Activated T-helper 9 cell treated with anti-CD3 and anti-CD28 coated beads, Interleukin-2, amount 50 U/mL, for 16 hours (primary cell): Measurements from ENCODE around the gene MAPK1.
A peak's percentile ranks its signal among the peaks of the same experiment; 100 is the strongest.
"Not testable (repeated sequence)": the region's sequence is repeated elsewhere in the genome, so short reads cannot be mapped to it uniquely, and the experiment has no call there.

Experiments used
- DNase-seq: peaks from one replicate; pipeline ENCODE4 v3.0.0-alpha.2; 2020; ENCODE audit warnings: low read depth

Gene MAPK1

GRCh38 chr22:21818487-21819182 is 48.8 kb downstream of the MAPK1 start:
- no peak for DNase-seq

- not testable (repeated sequence) for DNase-seq
Observed at GRCh38 chr22:21817497-21817853, 50.0 kb downstream of the MAPK1 start.

GRCh38 chr22:21816787-21817496 is 50.5 kb downstream of the MAPK1 start:
- DNase-seq = peak; percentile 1

- no peak for DNase-seq
Observed at GRCh38 chr22:21816472-21816786, 51.0 kb downstream of the MAPK1 start.

- no peak for DNase-seq
Observed at GRCh38 chr22:21815958-21816357, 51.5 kb downstream of the MAPK1 start.

- no peak for DNase-seq
Observed at GRCh38 chr22:21815357-21815756, 52.1 kb downstream of the MAPK1 start.

GRCh38 chr22:21811982-21812381 is 55.5 kb downstream of the MAPK1 start:
- no peak for DNase-seq

- DNase-seq = no peak
Observed at GRCh38 chr22:21807544-21808529, 59.6 kb downstream of the MAPK1 start.

- not testable (repeated sequence) for DNase-seq
Observed at GRCh38 chr22:21805325-21805724, 62.1 kb downstream of the MAPK1 start.

- no peak for DNase-seq
Observed at GRCh38 chr22:21803811-21804249, 63.6 kb downstream of the MAPK1 start.

GRCh38 chr22:21802673-21803072 is 64.8 kb downstream of the MAPK1 start:
- DNase-seq = no peak

GRCh38 chr22:21802056-21802455 is 65.4 kb downstream of the MAPK1 start:
- DNase-seq = no peak

GRCh38 chr22:21801304-21801644 is 66.2 kb downstream of the MAPK1 start:
- not testable (repeated sequence) for DNase-seq

- no peak for DNase-seq
Observed at GRCh38 chr22:21800552-21801303, 66.7 kb downstream of the MAPK1 start.

GRCh38 chr22:21797444-21798221 is 69.8 kb downstream of the MAPK1 start:
- no peak for DNase-seq

GRCh38 chr22:21796863-21797262 is 70.6 kb downstream of the MAPK1 start:
- no peak for DNase-seq

- DNase-seq = no peak
Observed at GRCh38 chr22:21796231-21796630, 71.2 kb downstream of the MAPK1 start.

- not testable (repeated sequence) for DNase-seq
Observed at GRCh38 chr22:21793716-21794115, 73.7 kb downstream of the MAPK1 start.

- peak; percentile 31 for DNase-seq
Observed at GRCh38 chr22:21791635-21792625, 75.5 kb downstream of the MAPK1 start.
